Urinary bladder (tissue), 4 donors: ENCODE measurements around the gene SURF2. TPM values are rescaled to one million over a fixed set of nuclear protein-coding genes. Genes with fewer than 3 reads are reported as not detected.
"Not testable (repeated sequence)": the region's sequence is repeated elsewhere in the genome, so short reads cannot be mapped to it uniquely, and the experiment has no call there.

Experiments used
- DNase-seq: peaks from one replicate; pipeline ENCODE4 v3.0.0-alpha.2; 2015; ENCODE audit errors: extremely low spot score
- H3K27ac ChIP-seq: one replicate; pipeline ENCODE4 v1.5.1; 2013; ENCODE audit warnings: low read depth, mild to moderate bottlenecking, moderate library complexity
- H3K36me3 ChIP-seq: one replicate; pipeline ENCODE4 v1.6.1; 2013; ENCODE audit warnings: mild to moderate bottlenecking, moderate library complexity; ENCODE audit not compliant: insufficient read depth
- H3K4me1 ChIP-seq: one replicate; pipeline ENCODE4 v1.6.1; 2013; ENCODE audit warnings: mild to moderate bottlenecking, moderate library complexity; ENCODE audit not compliant: insufficient read depth
- H3K4me3 ChIP-seq: one replicate; pipeline ENCODE4 v1.5.1; 2013; ENCODE audit warnings: low read depth, low read length
- WGBS: extraction: QIAGEN DNeasy Blood & Tissue Kit; methylation state at CpG from one replicate; pipeline ENCODE4 v1.1.7; 2013; 5-methylcytosine and 5-hydroxymethylcytosine counted together
- polyA plus RNA-seq: library from polyadenylated mRNA; stranded (reverse); fragments of 200-250 nt; gene quantifications from one replicate; pipeline ENCODE4 v1.2.3, GENCODE V29; 2013
- total RNA-seq: library from RNA; depleted of rRNA; stranded (reverse); fragments of >200 nt; gene quantifications from one replicate; pipeline ENCODE4 v1.2.3, GENCODE V29; 2014
- donor health status: healthy with polysubstance abuse.
- donor health status: healthy.

SURF2 gene
- total RNA-seq (7.0 TPM), polyA plus RNA-seq (30.3 TPM)

DNA sequence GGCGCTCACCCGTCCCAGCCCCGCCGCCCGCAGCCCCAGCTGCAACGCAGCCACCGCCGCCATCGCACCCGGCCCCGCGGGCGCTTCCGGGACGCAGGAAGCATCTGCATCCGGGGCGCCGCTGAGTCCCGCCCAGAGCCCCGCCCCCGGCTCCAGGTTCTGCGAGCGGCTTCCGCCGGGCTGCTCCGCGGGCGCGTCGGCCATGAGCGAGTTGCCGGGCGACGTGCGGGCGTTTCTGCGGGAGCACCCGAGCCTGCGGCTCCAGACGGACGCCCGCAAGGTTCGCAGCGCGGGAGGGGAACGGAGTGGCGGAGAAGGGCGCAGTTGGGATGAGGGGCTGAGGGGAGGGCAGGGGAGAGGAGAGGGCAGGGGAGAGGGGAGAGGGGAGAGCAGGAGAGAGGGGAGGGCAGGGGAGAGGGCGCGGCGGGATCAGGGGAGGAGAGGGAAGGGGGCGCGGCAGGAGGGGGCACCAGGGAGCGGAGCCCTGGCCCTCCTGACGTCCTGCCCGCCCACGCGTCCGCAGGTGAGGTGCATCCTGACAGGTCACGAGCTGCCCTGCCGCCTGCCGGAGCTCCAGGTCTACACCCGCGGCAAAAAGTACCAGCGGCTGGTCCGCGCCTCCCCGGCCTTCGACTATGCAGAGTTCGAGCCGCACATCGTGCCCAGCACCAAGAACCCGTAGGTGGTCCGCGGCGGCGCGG is at the start of gene SURF2, which contains the start of gene SURF1:
SURF2 (plus strand) TSS at position 160 of the 701 bp plus-strand sequence; CDS start at position 203, 43 bp downstream.
SURF1 (minus strand) TSS at position 97 of the 701 bp plus-strand sequence; CDS start at position 63, 34 bp downstream.
- no peak for DNase-seq
- H3K4me3 ChIP-seq = peak within 1 kb of the TSS; percentile 95
- H3K27ac ChIP-seq = no peak within 1 kb of the TSS
- H3K4me1 ChIP-seq = no peaks in the 10 kb centered on the region
- WGBS = under 1% methylated on average over 76 of the region's 78 CpGs
- H3K36me3 ChIP-seq = peaks cover 4% of the 10 kb centered on the region

- Histone ChIP-seq H3K4me3 (no peak overlapping the region), H3K4me1 (no peaks in the 10 kb centered on the region), H3K27ac (no peak overlapping the region), H3K36me3 (no peaks in the 10 kb centered on the region)
- no peak for DNase-seq
- 65% methylated on average over 16 of the region's 16 CpGs for WGBS
Observed at GRCh38 chr9:133307301-133307700, 49.0 kb upstream of the SURF2 start.

GRCh38 chr9:133309608-133310007 is 46.7 kb upstream of the SURF2 start:
- Histone ChIP-seq H3K4me3 (no peak overlapping the region), H3K36me3 (no peaks in the 10 kb centered on the region), H3K4me1 (no peaks in the 10 kb centered on the region), H3K27ac (no peak overlapping the region)
- WGBS = 83% methylated on average over 6 of the region's 6 CpGs
- DNase-seq = no peak

- Histone ChIP-seq H3K4me3 (no peak overlapping the region), H3K27ac (no peak overlapping the region), H3K4me1 (no peaks in the 10 kb centered on the region), H3K36me3 (no peaks in the 10 kb centered on the region)
- 79% methylated on average over 2 of the region's 2 CpGs for WGBS
- DNase-seq = no peak
Observed at GRCh38 chr9:133315997-133316396, 40.4 kb upstream of the SURF2 start.

DNA sequence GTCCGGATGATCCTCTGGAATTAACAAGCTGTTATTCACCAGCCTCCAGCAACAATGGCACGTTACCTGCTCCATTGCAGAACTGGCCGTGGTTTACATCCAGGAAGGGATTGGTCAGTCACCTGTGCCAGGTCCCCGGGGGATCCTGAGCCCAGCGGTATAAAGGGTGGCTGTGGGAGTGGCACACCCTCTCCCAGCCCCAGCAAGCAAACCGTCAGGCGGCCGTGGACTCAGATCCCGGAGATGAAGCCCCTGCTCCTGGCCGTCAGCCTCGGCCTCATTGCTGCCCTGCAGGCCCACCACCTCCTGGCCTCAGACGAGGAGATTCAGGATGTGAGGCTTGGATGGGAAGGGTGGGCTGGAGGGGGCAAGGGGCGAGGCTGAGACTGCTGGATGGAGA is 38.8 kb upstream of the SURF2 start:
- not testable (repeated sequence) for H3K36me3 ChIP-seq

DNA sequence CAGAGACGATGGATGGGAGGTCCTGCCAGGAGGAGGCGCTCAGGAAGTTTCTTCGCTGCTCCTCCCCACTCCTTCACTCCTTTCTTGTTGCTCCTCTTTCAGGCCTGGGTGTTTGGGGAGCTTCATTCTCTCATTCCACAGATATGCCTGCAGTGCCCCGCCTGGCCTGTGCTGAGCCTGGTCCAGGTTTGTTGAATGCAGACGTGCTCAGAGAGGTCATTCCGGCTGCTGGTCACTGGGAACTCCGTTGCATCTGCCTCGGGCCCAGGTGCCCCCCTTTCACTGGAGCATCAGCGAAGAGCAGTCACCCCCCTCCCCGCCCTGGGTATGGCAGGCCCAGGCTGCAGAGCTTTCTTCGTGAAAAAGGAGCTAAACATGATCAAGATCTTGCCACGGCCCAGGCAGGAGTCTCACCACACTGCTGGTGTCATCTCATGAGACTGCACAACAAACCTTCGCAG is 35.9 kb upstream of the SURF2 start:
- DNase-seq = no peak
- no peak overlapping the region for H3K27ac ChIP-seq
- 71% methylated on average over 13 of the region's 13 CpGs for WGBS
- H3K36me3 ChIP-seq = no peaks in the 10 kb centered on the region
- H3K4me1 ChIP-seq = no peaks in the 10 kb centered on the region
- no peak overlapping the region for H3K4me3 ChIP-seq

More for the DNA sequence above, 38.8 kb upstream of the SURF2 start:
- H3K27ac ChIP-seq, H3K4me1 ChIP-seq, H3K4me3 ChIP-seq, DNase-seq: not testable (repeated sequence)
- 76% methylated on average over 13 of the region's 13 CpGs for WGBS

GRCh38 chr9:133321411-133321935 is 34.9 kb upstream of the SURF2 start:
- no peaks in the 10 kb centered on the region for H3K4me1 ChIP-seq
- 81% methylated on average over 13 of the region's 13 CpGs for WGBS
- H3K27ac ChIP-seq = no peak overlapping the region
- no peaks in the 10 kb centered on the region for H3K36me3 ChIP-seq
- no peak overlapping the region for H3K4me3 ChIP-seq
- no peak for DNase-seq

DNA sequence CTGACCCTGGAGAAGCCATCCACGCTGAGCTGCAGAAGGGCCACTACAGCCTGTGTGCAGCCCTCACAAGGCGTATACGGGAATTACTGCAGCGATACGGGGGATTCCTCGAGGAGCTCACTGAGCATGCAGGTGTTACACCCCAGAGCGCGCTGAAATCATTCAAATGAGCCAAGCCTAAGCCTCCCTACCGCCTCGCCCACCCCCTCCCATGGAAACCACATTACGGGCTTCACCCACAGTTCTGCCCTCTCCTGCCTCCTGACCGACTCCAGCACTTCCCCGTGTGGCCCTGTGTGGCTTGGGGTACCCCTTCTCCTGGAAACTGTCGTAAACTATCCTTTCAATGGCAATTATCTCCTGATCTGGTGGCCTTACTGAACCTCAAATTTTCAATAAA is 33.6 kb upstream of the SURF2 start:
- Histone ChIP-seq H3K4me1 (no peaks in the 10 kb centered on the region), H3K4me3 (no peak overlapping the region), H3K36me3 (no peaks in the 10 kb centered on the region), H3K27ac (no peak overlapping the region)
- WGBS = 83% methylated on average over 14 of the region's 14 CpGs
- no peak for DNase-seq

DNA sequence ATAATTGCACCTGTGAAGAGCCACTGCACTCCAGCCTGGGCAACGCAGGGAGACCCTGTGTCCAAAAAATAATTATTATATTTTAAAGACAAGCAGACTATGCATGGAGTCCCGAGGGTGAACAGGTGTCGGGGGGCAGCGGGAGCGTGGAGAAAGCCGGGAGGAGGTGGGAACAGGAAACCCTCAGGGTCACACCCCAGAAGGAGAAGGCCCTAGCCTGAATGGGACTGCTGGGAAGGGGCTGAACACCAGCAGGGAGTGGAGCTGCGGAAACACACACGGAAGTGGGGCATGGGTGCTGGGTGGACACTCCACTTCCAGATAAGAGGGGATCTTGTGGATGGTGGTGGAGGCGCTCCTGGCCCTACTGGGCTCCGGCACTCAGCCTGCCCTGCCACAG is 33.1 kb upstream of the SURF2 start:
- Histone ChIP-seq H3K27ac (no peak overlapping the region), H3K4me1 (no peaks in the 10 kb centered on the region), H3K4me3 (no peak overlapping the region), H3K36me3 (no peaks in the 10 kb centered on the region)
- WGBS = 88% methylated on average over 10 of the region's 10 CpGs
- DNase-seq = no peak

GRCh38 chr9:133323991-133324703 is 32.2 kb upstream of the SURF2 start:
- no peak for DNase-seq
- H3K27ac ChIP-seq = no peak overlapping the region
- whole genome bisulfite sequencing = 89% methylated on average over 13 of the region's 13 CpGs
- no peaks in the 10 kb centered on the region for H3K4me1 ChIP-seq
- no peak overlapping the region for H3K4me3 ChIP-seq
- H3K36me3 ChIP-seq = no peaks in the 10 kb centered on the region

DNA sequence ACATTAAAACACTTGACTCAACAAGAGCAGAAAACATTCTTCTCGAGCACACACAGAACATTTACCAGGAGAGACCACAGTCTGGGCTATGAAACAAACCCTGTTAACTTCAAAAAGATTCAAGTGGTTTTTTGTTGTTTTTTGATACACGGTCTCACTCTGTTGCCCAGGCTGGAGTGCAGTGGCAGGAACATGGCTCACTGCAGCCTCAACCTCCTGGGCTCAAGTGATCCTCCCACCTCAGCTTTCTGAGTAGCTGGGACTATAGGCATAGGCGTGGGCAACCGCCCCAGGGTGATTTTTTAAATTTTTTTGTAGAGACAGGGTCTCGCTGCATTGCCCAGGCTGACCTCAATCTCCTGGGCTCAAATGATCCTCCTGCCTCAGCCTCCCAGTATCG is 29.3 kb upstream of the SURF2 start:
- not testable (repeated sequence) for H3K27ac ChIP-seq, DNase-seq, H3K36me3 ChIP-seq, H3K4me3 ChIP-seq, H3K4me1 ChIP-seq
- 90% methylated on average over 6 of the region's 6 CpGs for WGBS

DNA sequence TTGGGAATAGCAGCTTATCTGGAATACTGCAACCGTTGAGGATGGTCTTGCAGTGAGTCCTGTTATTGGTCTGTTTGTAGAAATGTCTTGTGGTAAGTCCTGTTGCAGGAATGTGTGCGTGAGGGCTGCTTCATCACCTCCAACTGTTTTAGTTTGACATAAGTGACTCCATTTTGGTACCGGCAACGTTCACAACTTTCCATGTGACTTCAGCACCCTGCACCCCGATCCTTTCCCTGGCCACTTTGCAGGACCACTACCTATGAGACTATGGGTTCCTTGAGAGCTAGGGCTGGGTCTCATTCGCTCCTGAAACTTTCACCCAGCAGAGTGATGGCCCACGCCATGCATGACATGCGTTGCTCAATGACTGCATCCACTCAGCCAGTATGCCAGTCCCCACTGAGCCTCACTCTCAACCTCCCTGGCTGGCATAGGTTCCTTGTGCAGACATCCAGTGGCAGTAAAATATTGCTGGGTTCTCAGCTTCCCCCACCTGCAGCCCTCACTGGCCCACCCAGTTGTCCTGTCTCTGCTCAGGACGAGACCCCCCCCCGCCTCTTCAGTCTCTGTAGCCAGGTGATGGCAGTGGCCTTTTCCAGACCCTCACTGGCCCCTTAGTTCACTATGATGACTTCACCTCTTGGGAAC is 28.4 kb upstream of the SURF2 start:
- Histone ChIP-seq H3K27ac (no peak overlapping the region), H3K4me3 (no peak overlapping the region), H3K4me1 (no peaks in the 10 kb centered on the region), H3K36me3 (peaks cover 3% of the 10 kb centered on the region)
- DNase-seq = no peak
- WGBS = 90% methylated on average over 10 of the region's 10 CpGs

DNA sequence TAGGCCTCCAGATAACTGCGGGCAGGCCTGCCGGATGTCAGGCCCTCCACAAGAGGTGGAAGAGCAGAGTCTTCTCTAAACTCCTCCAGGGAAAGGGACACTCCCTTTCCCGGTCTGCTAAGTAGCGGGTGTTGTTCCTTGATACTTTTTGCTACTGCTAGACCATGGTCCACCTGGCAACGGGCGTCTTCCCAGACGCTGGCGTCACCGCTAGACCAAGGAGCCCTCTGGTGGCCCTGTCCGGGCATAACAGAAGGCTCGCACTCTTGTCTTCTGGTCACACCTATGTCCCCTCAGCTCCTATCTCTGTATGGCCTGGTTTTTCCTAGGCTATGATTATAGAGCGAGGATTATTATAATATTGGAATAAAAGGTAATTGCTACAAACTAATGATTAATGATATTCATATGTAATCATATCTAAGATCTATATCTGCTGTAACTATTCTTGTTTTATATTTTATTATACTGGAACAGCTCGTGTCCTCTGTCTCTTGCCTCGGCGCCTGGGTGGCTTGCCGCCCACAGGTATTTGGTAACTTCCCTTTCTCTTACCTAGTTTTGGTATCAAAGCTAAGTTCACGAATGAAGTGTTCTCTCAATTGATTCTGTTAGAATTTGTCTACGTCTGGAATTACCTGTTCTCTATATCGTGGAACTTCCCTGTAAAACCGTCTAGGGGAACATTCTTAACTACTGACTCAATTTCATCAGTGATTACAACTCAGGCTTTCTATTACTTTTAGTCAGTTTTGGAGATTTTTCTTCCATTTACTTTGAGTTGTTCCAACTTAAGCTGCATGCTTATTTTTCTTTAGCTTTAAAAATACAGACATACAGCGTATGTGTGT is 26.8 kb upstream of the SURF2 start:
- not testable (repeated sequence) for H3K36me3 ChIP-seq, H3K4me1 ChIP-seq, DNase-seq, H3K27ac ChIP-seq, H3K4me3 ChIP-seq
- WGBS = 54% methylated on average over 21 of the region's 21 CpGs
